Activated CD4-positive, CD25-positive, alpha-beta regulatory T cell treated with anti-CD3 and anti-CD28 coated beads, Interleukin-2, amount 50 U/mL, for 24 hours (primary cell): ENCODE results near the gene NCK2.

Experiments
- ATAC-seq, 2 donors: fragments of 150-1000 bp; cut with Tn5 transposase; one replicate each; pipeline ENCODE4 v1.10.0; 2021; ENCODE audit warnings: mild to moderate bottlenecking in 1 of 2, moderate library complexity in 1 of 2

Gene NCK2

GRCh38 chr2:105854972-105855371 is 110.3 kb downstream of the NCK2 start:
- ATAC-seq = no peak

- ATAC-seq = peak; percentile 32 to 36
These were observed 111.9 kb downstream of the NCK2 start for GRCh38 chr2:105856581-105856980.

- ATAC-seq = peak; percentile 11 to 14
These were observed 112.5 kb downstream of the NCK2 start for GRCh38 chr2:105857076-105857740.

- ATAC-seq = peak; percentile 73
These were observed 114.4 kb downstream of the NCK2 start for GRCh38 chr2:105858868-105859693.

- no peak for ATAC-seq
These were observed 114.9 kb downstream of the NCK2 start for GRCh38 chr2:105859694-105859951.

GRCh38 chr2:105860567-105860966 is 115.9 kb downstream of the NCK2 start:
- ATAC-seq = no peak

- no peak for ATAC-seq
These were observed 116.5 kb downstream of the NCK2 start for GRCh38 chr2:105861200-105861599.

GRCh38 chr2:105862843-105863242 is 118.1 kb downstream of the NCK2 start:
- ATAC-seq = peak; percentile 39 to 49

- ATAC-seq = peak in 1 of 2 donors; percentile 14
These were observed 119.5 kb downstream of the NCK2 start for GRCh38 chr2:105864262-105864661.

- ATAC-seq = no peak
These were observed 120.7 kb downstream of the NCK2 start for GRCh38 chr2:105865222-105865913.

- no peak for ATAC-seq
These were observed 121.8 kb downstream of the NCK2 start for GRCh38 chr2:105866216-105867185.

- ATAC-seq = no peak
These were observed 122.9 kb downstream of the NCK2 start for GRCh38 chr2:105867587-105867986.

- ATAC-seq = no peak
These were observed 123.3 kb downstream of the NCK2 start for GRCh38 chr2:105868060-105868459.

- ATAC-seq = no peak
These were observed 124.6 kb downstream of the NCK2 start for GRCh38 chr2:105869341-105869740.

- ATAC-seq = no peak
These were observed 125.3 kb downstream of the NCK2 start for GRCh38 chr2:105870062-105870461.

- ATAC-seq = no peak
These were observed 126.1 kb downstream of the NCK2 start for GRCh38 chr2:105870858-105871257.

GRCh38 chr2:105872142-105872728 is 127.5 kb downstream of the NCK2 start:
- ATAC-seq = peak; percentile 15 to 27

GRCh38 chr2:105872830-105873229 is 128.1 kb downstream of the NCK2 start:
- no peak for ATAC-seq

- ATAC-seq = no peak
These were observed 128.6 kb downstream of the NCK2 start for GRCh38 chr2:105873281-105873680.

GRCh38 chr2:105873721-105874120 is 129.0 kb downstream of the NCK2 start:
- ATAC-seq = peak; percentile 81 to 89

- no peak for ATAC-seq
These were observed 129.8 kb downstream of the NCK2 start for GRCh38 chr2:105874466-105874865.

GRCh38 chr2:105875241-105875640 is 130.5 kb downstream of the NCK2 start:
- ATAC-seq = no peak
